IMR-90 (cell line): ENCODE measurements around the gene CDK12. TPM values are rescaled to one million over a fixed set of nuclear protein-coding genes. Genes with fewer than 3 reads are reported as not detected.

Experiments
- ATAC-seq: fragments of 200-7000 bp; cut with Tn5 transposase; 2 replicates; pipeline ENCODE4 v1.9.1; 2020; ENCODE audit warnings: low read depth, mild to moderate bottlenecking, moderate library complexity
- BruUV-seq: library from RNA; stranded (reverse); fragments of 400-500 nt; replicated peaks from 2 replicates; lab custom pipeline; 2021; lab: Mats Ljungman, UMichigan
- CTCF ChIA-PET: fragments of 300-600 bp; formaldehyde crosslinking; extraction: SDS; loops from one replicate; lab custom pipeline; 2021; ENCODE audit warnings: antibody characterized with exemption; lab: Yijun Ruan, JAX
- POLR2A ChIA-PET: fragments of 300-600 bp; sonication (Branson Sonifier 250); formaldehyde crosslinking; loops from one replicate; lab custom pipeline; 2022; ENCODE audit warnings: antibody characterized with exemption; ENCODE audit not compliant: unreplicated experiment; lab: Charles Lee
- DNase-seq: peaks from one replicate; pipeline ENCODE4 v3.0.0; 2013
- H2AFZ ChIP-seq: replicated peaks from 2 replicates; pipeline ENCODE3; 2013; ENCODE audit warnings: low read length, mild to moderate bottlenecking; ENCODE audit not compliant: poor library complexity
- H2AK5ac ChIP-seq: 2 replicates; pipeline ENCODE4 v1.6.1; 2013; ENCODE audit warnings: low read depth, low read length, inconsistent platforms
- H2AK9ac ChIP-seq: replicated peaks from 2 replicates; pipeline ENCODE3; 2013; ENCODE audit warnings: mild to moderate bottlenecking, low read depth, low read length, moderate library complexity; ENCODE audit not compliant: poor library complexity
- H2BK120ac ChIP-seq: 2 replicates; pipeline ENCODE4 v1.6.1; 2013; ENCODE audit warnings: low read depth, low read length, inconsistent platforms
- H2BK15ac ChIP-seq: 3 replicates; pipeline ENCODE4 v1.6.1; 2013; ENCODE audit warnings: low read depth, low read length, inconsistent platforms
- H2BK20ac ChIP-seq: 2 replicates; pipeline ENCODE4 v1.6.1; 2013; ENCODE audit warnings: low read depth, mild to moderate bottlenecking, inconsistent platforms, low read length, moderate library complexity
- H2BK5ac ChIP-seq: 2 replicates; pipeline ENCODE4 v1.6.1; 2013; ENCODE audit warnings: mild to moderate bottlenecking, low read depth, low read length, inconsistent platforms; ENCODE audit not compliant: poor library complexity, severe bottlenecking
- H3K14ac ChIP-seq: replicated peaks from 2 replicates; pipeline ENCODE4 v1.6.1; 2013; ENCODE audit warnings: low read depth, low read length, inconsistent platforms
- H3K18ac ChIP-seq: 2 replicates; pipeline ENCODE4 v1.6.1; 2013; ENCODE audit warnings: low read depth, low read length, control low read depth
- H3K23ac ChIP-seq: 2 replicates; pipeline ENCODE4 v1.6.1; 2013; ENCODE audit warnings: low read depth, low read length, inconsistent platforms
- H3K27ac ChIP-seq: 2 replicates; pipeline ENCODE4 v1.5.1; 2013; ENCODE audit warnings: mild to moderate bottlenecking, control low read depth, low read length; ENCODE audit not compliant: insufficient read depth
- H3K27me3 ChIP-seq: 2 replicates; pipeline ENCODE4 v1.6.1; 2013; ENCODE audit warnings: low read length; ENCODE audit not compliant: control insufficient read depth, insufficient read depth
- H3K36me3 ChIP-seq: 2 replicates; pipeline ENCODE4 v1.6.1; 2013; ENCODE audit warnings: low read length, mixed read lengths; ENCODE audit not compliant: control insufficient read depth, insufficient read depth
- H3K4ac ChIP-seq: 2 replicates; pipeline ENCODE4 v1.6.1; 2013; ENCODE audit warnings: low read depth, low read length, inconsistent platforms
- H3K4me1 ChIP-seq: 2 replicates; pipeline ENCODE4 v1.6.1; 2013; ENCODE audit warnings: low read length, mixed read lengths; ENCODE audit not compliant: control insufficient read depth, insufficient read depth
- H3K4me2 ChIP-seq: 2 replicates; pipeline ENCODE4 v1.6.1; 2013; ENCODE audit warnings: low read depth, mild to moderate bottlenecking, control low read depth, low read length, moderate library complexity
- H3K4me3 ChIP-seq: 2 replicates; pipeline ENCODE4 v1.5.1; 2013; ENCODE audit warnings: low read depth, mild to moderate bottlenecking, control low read depth, low read length, moderate library complexity; ENCODE audit not compliant: insufficient read depth
- H3K56ac ChIP-seq: 2 replicates; pipeline ENCODE4 v1.6.1; 2013; ENCODE audit warnings: low read length, inconsistent platforms; ENCODE audit not compliant: insufficient read depth; ENCODE audit errors: extremely low read depth
- H3K79me1 ChIP-seq, 2 experiments: 2 replicates each; pipeline ENCODE4 v1.6.1; 2013; ENCODE audit warnings: low read length in 2 of 2, inconsistent platforms in 1 of 2, low read depth in 1 of 2
- H3K9ac ChIP-seq: 2 replicates; pipeline ENCODE4 v1.6.1; 2013; ENCODE audit warnings: low read depth, low read length, control low read depth
- H3K9me1 ChIP-seq: 2 replicates; pipeline ENCODE4 v1.6.1; 2013; ENCODE audit warnings: low read length, inconsistent platforms; ENCODE audit not compliant: insufficient read depth
- H3K9me3 ChIP-seq: 2 replicates; pipeline ENCODE4 v1.6.1; 2013; ENCODE audit warnings: low read length; ENCODE audit not compliant: control insufficient read depth, insufficient read depth
- H4K20me1 ChIP-seq: 2 replicates; pipeline ENCODE4 v1.6.1; 2013; ENCODE audit warnings: low read length, inconsistent platforms; ENCODE audit not compliant: insufficient read depth
- H4K5ac ChIP-seq: 2 replicates; pipeline ENCODE4 v1.6.1; 2013; ENCODE audit warnings: mild to moderate bottlenecking, low read depth, low read length, control low read depth
- H4K8ac ChIP-seq, 2 experiments: 2 replicates each; pipeline ENCODE4 v1.6.1; 2013; ENCODE audit warnings: low read depth in 2 of 2, low read length in 2 of 2, control low read depth in 1 of 2, inconsistent platforms in 1 of 2
- H4K91ac ChIP-seq: 2 replicates; pipeline ENCODE4 v1.6.1; 2013; ENCODE audit warnings: low read depth, low read length, inconsistent platforms; ENCODE audit not compliant: insufficient read depth
- CEBPB ChIP-seq: IDR thresholded peaks from 2 replicates; pipeline ENCODE4 v1.6.1; 2012; ENCODE audit warnings: low read depth, low read length, improper control_type of control experiment
- FOS ChIP-seq: fragments of 150-350 bp; IDR thresholded peaks from 2 replicates; pipeline ENCODE4 v1.6.1; 2016; ENCODE audit warnings: low read depth, low read length
- MAFK ChIP-seq: IDR thresholded peaks from 2 replicates; pipeline ENCODE4 v1.6.1; 2012; ENCODE audit warnings: low read depth, low read length, improper control_type of control experiment
- MAZ ChIP-seq: IDR thresholded peaks from 2 replicates; pipeline ENCODE4 v1.6.1; 2012; ENCODE audit warnings: low read depth, mild to moderate bottlenecking, low read length, improper control_type of control experiment, moderate library complexity, borderline replicate concordance
- RFX5 ChIP-seq: IDR thresholded peaks from 2 replicates; pipeline ENCODE4 v1.8.0; 2012; ENCODE audit warnings: low read depth, mild to moderate bottlenecking, low read length, moderate library complexity
- WGBS, 2 experiments: methylation state at CpG; one replicate each; pipeline versions ENCODE4 v1.1.5 to v1.1.7; 2013; ENCODE audit warnings: missing lambda C conversion rate in 2 of 2; ENCODE audit not compliant: insufficient read length in 1 of 2; ENCODE audit errors: extremely low coverage in 2 of 2; 5-methylcytosine and 5-hydroxymethylcytosine counted together
- dilution Hi-C: fragments of 300-500 bp; cut with HindIII; formaldehyde crosslinking; loops from one replicate; pipeline ENCODE4 v1.14.3; 2018; ENCODE audit warnings: low sequenced_read_pairs; ENCODE audit not compliant: unreplicated experiment
- in situ Hi-C: fragments of 300-500 bp; cut with MboI; formaldehyde crosslinking; loops from 3 replicates; pipeline ENCODE4 v1.14.3; 2019; ENCODE audit warnings: low sequenced_read_pairs, inconsistent platforms, mixed read lengths
- intact Hi-C: fragments of 100-400 bp; cut with micrococcal nuclease; formaldehyde crosslinking; loops from 2 replicates; pipeline ENCODE4 v1.10.0; 2022
- polyA plus RNA-seq, 3 experiments: library from polyadenylated mRNA; depleted of rRNA; stranded (reverse); fragments of >200 nt; gene quantifications; 2 replicates each; pipeline ENCODE4 v1.2.3, GENCODE V29; 2012; ENCODE audit warnings: low replicate concordance in 1 of 3
- total RNA-seq: library from RNA; depleted of rRNA; stranded (reverse); fragments of >200 nt; gene quantifications from 2 replicates; pipeline ENCODE4 v1.2.3, GENCODE V29; 2012
- TF ChIP-seq, protein P1 (sequence below): fragments of 150-350 bp; IDR thresholded peaks from 2 replicates; pipeline ENCODE4 v1.6.1; 2017; ENCODE audit warnings: mild to moderate bottlenecking, antibody characterized with exemption, low read length, low read depth

CDK12 gene
- total and polyA plus RNA-seq, 2 of the 4 experiments (the other 2 are of a cell fraction): 16.1 to 27.1 TPM

DNA sequence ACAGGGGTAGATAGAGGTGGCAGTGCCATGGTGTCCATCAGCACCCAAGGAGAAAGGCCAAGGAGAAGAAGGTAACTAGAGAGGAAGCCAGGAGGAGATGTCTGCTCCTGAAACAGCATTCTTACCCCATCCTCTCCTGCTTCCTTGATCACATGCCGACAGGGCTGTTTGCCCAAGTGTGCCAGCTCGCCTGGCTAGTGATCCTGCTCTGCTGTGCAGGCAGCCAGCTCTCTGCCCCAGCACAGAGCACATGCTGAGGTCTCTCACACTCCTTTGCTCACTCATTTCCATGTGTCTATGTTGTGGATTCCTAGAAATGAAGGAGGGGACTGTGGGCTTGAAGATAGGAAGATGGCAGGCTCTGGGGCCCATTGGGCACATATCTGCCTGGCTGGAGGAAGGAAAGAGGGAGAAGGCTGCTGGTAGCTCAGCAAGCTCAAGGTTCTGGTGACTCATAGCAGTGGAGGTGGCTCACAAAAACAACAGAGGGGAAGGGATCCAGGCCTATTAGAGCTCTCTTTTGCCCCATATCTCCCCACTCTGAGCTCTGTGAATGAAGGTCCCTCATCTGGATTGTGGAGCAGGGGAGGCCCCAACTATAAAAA lies 92.2 kb downstream of the CDK12 start:
- Histone ChIP-seq H2AK5ac (no peak overlapping the region), H2BK15ac (no peak overlapping the region), H3K9me1 (peaks cover 5% of the 10 kb centered on the region; the same call in 1 of the 2 replicates), H4K91ac (no peak overlapping the region), H2AFZ (no peak overlapping the region), H3K23ac (no peak overlapping the region), H3K56ac (no peak overlapping the region), H2BK120ac (no peak overlapping the region), H2BK5ac (no peak overlapping the region), H3K27me3 (no peaks in the 10 kb centered on the region), H4K5ac (no peak overlapping the region), H3K4me2 (no peak overlapping the region), H3K4ac (no peak overlapping the region), H3K36me3 (peaks cover 39% of the 10 kb centered on the region), H3K4me3 (no peak overlapping the region), H2AK9ac (no peak overlapping the region), H4K20me1 (no peaks in the 10 kb centered on the region), H3K9ac (no peak overlapping the region), H4K8ac (no peak overlapping the region), H2BK20ac (no peak overlapping the region), H3K27ac (no peak overlapping the region), H3K18ac (no peak overlapping the region), H3K9me3 (no peaks in the 10 kb centered on the region), H3K4me1 (peaks cover 4% of the 10 kb centered on the region; the same call in 1 of the 2 replicates), H3K14ac (no peak overlapping the region), H3K79me1 (no peaks in the 10 kb centered on the region)
- intact Hi-C loops (no loop called here), dilution Hi-C loops (no loop called here), in situ Hi-C loops (no loop called here)
- CTCF ChIA-PET: interaction anchor here (0.9 kb wide), 1 partner anchor 70 kb away, joined by 4 read pairs; no protein-coding TSS in a partner anchor
- no CpG with 5 or more reads among the region's 2 CpGs for WGBS, 2 experiments
- ATAC-seq (peak; percentile 91), DNase-seq (peak; percentile 60)
- BruUV-seq: no TSS peak
- POLR2A ChIA-PET: no interaction called here
- TF ChIP-seq CEBPB (no peak), MAFK (no peak), MAZ (no peak), FOS (peak; percentile 50), RFX5 (no peak)
- TF ChIP-seq, protein P1, sequence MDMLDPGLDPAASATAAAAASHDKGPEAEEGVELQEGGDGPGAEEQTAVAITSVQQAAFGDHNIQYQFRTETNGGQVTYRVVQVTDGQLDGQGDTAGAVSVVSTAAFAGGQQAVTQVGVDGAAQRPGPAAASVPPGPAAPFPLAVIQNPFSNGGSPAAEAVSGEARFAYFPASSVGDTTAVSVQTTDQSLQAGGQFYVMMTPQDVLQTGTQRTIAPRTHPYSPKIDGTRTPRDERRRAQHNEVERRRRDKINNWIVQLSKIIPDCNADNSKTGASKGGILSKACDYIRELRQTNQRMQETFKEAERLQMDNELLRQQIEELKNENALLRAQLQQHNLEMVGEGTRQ: no peak
